Astrocyte of the hippocampus (primary cell): ENCODE results near the gene SNRNP35.
A peak's percentile ranks its signal among the peaks of the same experiment; 100 is the strongest.
"Not testable (repeated sequence)": the region's sequence is repeated elsewhere in the genome, so short reads cannot be mapped to it uniquely, and the experiment has no call there.

Experiments used
- DNase-seq: peaks from one replicate; pipeline ENCODE4 v3.0.0; 2011; ENCODE audit warnings: low read depth, low spot score

The SNRNP35 gene

GRCh38 chr12:123457980-123458779 is at the start of gene SNRNP35:
Gene SNRNP35, plus strand, starts transcription at chr12:123458139. Its CDS starts 7,402 bp downstream, at chr12:123465541.
- peak; percentile 90 for DNase-seq

DNA sequence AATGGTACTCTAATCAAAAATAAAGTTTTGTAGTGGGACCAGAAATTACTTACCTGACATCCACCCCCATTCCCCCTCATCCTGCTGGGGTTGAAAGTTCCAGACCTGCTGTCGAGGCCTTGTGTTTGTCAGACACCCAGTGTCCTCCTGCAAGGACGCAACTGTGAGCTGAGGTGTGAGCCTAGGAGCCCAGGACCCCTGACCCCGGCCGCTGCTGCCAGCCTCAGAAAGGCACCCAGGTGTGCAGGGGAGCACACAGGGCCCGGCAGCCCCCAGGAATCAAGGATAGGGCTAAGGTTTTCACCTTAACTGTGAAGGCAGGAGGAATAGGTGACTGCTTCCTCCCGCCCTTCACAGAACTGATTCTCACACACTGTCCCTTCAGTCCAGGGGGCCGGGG is 49.3 kb upstream of the SNRNP35 start:
- not testable (repeated sequence) for DNase-seq

GRCh38 chr12:123409284-123410040 is 48.5 kb upstream of the SNRNP35 start:
- not testable (repeated sequence) for DNase-seq

DNA sequence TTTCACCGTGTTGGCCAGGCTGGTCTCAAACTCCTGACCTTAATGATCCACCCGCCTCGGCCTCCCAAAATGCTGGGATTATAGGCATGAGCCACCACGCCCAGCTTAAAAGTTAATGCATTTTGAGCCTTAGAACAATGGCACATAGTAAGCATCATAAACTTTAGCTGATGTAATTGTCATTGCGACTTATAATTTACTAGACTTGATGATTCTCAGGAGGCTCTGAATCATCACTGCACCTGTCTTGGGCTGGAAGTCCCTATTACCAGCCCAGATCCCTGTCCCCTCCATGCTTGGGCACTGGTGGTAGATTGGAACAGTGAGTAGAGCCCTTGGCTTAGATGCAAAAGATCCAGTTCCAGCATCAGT is 47.9 kb upstream of the SNRNP35 start:
- DNase-seq: no peak

- DNase-seq: no peak
Observed at GRCh38 chr12:123421314-123421713, 36.6 kb upstream of the SNRNP35 start.

- DNase-seq: no peak
Observed at GRCh38 chr12:123427036-123427769, 30.7 kb upstream of the SNRNP35 start.

- DNase-seq: no peak
Observed at GRCh38 chr12:123428591-123428990, 29.3 kb upstream of the SNRNP35 start.

- DNase-seq: not testable (repeated sequence)
Observed at GRCh38 chr12:123429101-123429500, 28.8 kb upstream of the SNRNP35 start.

- DNase-seq: not testable (repeated sequence)
Observed at GRCh38 chr12:123431951-123432817, 25.8 kb upstream of the SNRNP35 start.

DNA sequence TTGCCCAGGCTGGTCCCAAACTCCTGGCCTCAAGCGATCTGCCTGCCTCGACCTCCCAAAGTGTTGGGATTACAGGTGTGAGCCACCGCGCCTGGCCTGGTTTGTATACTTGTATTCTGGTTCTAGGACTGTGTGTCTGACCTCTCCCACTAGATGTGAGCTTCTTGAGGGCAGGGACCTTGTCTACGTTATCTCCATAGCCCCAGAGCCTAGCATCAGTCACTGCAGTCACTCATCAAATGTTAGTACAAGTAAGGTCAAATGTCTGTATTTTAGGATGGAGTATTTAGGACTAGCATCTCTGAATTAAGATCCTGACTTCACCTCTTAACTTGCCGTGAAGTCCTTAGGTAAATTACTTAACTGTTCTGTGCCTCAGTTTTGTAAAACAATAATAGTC is 24.3 kb upstream of the SNRNP35 start:
- no peak for DNase-seq

GRCh38 chr12:123435636-123436016 is 22.3 kb upstream of the SNRNP35 start:
- no peak for DNase-seq

DNA sequence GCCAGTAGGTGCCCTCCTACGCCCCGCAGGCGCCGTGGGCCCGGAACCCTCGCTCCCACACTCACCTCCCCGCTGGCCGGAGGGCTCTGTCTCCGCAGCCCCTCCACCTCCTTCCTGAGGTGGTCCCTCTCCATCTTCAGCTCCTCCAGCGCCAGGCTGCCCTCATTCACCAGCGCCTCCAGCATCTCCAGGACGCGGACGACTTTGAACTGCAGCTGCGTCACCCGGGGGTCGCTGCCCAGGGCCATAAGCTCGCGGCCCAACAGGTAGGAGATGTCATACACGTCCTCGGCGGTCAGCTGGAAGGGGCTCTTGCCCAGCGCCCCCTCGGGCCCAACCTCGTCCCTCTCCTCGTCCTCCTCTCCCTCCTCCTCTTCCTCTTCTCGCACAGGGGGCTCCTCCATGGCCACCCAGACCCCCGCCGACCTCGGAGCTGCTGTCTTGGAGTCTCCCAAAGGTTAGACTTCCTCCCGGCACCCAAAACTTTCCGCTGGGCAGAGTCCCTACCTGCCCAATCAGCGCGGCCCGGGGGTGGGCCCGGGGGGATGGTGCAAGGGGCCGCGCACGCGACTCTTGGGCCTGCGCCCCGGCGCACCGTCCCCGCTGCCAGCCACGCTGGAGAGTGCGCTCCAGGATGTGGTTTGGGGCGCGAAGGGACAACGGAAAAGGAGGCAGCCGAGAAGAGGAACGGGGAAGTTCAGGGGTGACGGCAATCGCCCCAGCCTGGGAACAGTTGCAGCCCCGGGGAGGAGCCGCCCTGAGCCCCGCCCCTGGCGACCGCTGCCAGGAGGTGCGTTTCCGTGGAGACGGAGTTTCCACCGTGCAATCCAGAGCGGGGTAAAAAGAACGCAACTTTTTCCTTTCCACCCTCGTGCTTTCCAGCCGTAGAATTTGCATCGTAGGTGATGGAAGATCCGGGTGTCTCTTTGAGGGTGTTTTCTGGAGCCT is 21.6 kb upstream of the SNRNP35 start, which contains the start of gene RILPL2:
Gene RILPL2, minus strand, starts transcription at position 668 of the 948 bp plus-strand sequence. Its CDS starts 264 bp downstream, at position 404.
- peak; percentile 92 for DNase-seq

DNA sequence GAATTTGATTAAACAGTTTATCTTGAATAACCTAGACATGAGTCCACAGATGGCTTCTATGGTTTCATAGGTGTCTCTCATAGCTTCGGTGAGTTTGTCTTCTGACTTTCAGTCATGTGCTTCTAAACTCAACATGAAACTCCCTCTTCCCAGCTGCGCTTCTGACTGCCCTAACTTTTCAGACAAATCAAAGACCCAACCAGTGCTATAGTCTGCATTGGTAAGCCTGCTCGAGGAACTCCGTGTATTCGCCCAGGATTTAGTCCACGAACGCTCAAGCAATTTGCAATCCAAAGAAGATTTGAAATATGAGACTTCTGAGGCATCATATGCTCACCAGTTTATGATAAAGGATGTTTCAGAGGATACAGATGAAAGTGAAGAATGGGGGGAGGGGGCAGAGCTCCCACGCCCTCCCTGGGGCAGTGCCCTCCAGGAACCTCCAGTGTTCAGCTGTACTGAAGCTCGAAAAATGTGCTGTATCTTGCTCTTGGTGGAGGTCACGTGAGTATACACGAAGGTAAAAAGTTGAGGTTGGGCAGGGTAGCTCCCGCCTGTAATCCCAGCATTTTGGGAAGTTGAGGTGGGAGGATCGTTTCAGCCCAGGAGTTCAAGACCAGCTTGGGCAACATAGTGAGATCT is 16.3 kb upstream of the SNRNP35 start:
- no peak for DNase-seq

DNA sequence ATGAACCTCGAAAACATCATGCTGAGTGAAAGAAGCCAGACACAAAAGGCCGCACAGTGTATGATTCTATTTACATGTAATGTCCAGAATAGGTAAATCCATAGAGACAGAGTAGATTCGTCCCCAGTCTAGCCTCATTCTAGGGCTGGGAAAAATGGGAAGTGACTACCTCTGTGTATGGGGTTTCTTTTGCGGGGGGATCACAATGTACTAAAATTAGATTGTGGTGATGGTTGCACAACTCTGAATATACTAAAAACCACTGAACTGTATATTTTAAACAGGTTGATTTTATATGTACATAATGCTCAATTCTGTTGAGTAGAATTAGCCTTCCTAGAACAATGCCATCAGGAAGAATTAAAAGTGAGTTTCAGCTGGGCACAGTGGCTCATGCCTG is 15.2 kb upstream of the SNRNP35 start:
- DNase-seq: no peak

GRCh38 chr12:123444092-123445026 is 13.6 kb upstream of the SNRNP35 start:
- DNase-seq: no peak

- peak; percentile 84 for DNase-seq
Observed at GRCh38 chr12:123445388-123446332, 12.3 kb upstream of the SNRNP35 start.

GRCh38 chr12:123446333-123446713 is 11.6 kb upstream of the SNRNP35 start:
- no peak for DNase-seq
